HEK293 (cell line): ENCODE measurements around the gene EBF3.

Source experiments
- CTCF ChIP-seq: fragments of 450-650 bp; formaldehyde crosslinking; IDR thresholded peaks from 2 replicates; pipeline ENCODE4 v1.5.1; 2016; ENCODE audit warnings: missing biosample characterization, missing genetic modification characterization
- OSR2 ChIP-seq: fragments of 450-650 bp; formaldehyde crosslinking; IDR thresholded peaks from 2 replicates; pipeline ENCODE4 v1.5.1; 2016; ENCODE audit warnings: missing biosample characterization, missing genetic modification characterization
- PBX3 ChIP-seq: sonication (generic); formaldehyde crosslinking; IDR thresholded peaks from 2 replicates; pipeline ENCODE4 v1.8.1; 2022; ENCODE audit warnings: mild to moderate bottlenecking, moderate library complexity, missing genetic modification reagents
- PRDM4 ChIP-seq: fragments of 450-650 bp; formaldehyde crosslinking; IDR thresholded peaks from 2 replicates; pipeline ENCODE4 v1.5.1; 2017; ENCODE audit warnings: missing biosample characterization, missing genetic modification characterization
- SP2 ChIP-seq: fragments of 450-650 bp; formaldehyde crosslinking; IDR thresholded peaks from 2 replicates; pipeline ENCODE4 v1.5.1; 2016; ENCODE audit warnings: missing biosample characterization, missing genetic modification characterization
- ZBTB1 ChIP-seq: fragments of 450-650 bp; formaldehyde crosslinking; IDR thresholded peaks from 2 replicates; pipeline ENCODE4 v1.5.1; 2016; ENCODE audit warnings: missing biosample characterization, missing genetic modification characterization
- ZBTB7A ChIP-seq: fragments of 450-650 bp; formaldehyde crosslinking; IDR thresholded peaks from 2 replicates; pipeline ENCODE4 v1.5.1; 2016; ENCODE audit warnings: low read depth, missing biosample characterization, missing genetic modification characterization
- ZFP37 ChIP-seq: fragments of 450-650 bp; formaldehyde crosslinking; IDR thresholded peaks from 2 replicates; pipeline ENCODE4 v1.5.1; 2016; ENCODE audit warnings: missing biosample characterization, missing genetic modification characterization
- ZFP41 ChIP-seq: fragments of 450-650 bp; formaldehyde crosslinking; IDR thresholded peaks from 2 replicates; pipeline ENCODE4 v1.5.1; 2016; ENCODE audit warnings: missing biosample characterization, missing genetic modification characterization, borderline replicate concordance
- ZNF350 ChIP-seq: fragments of 450-650 bp; formaldehyde crosslinking; IDR thresholded peaks from 2 replicates; pipeline ENCODE4 v1.5.0; 2017; ENCODE audit warnings: missing biosample characterization, mild to moderate bottlenecking, missing genetic modification characterization
- ZNF398 ChIP-seq: fragments of 450-650 bp; formaldehyde crosslinking; IDR thresholded peaks from 2 replicates; pipeline ENCODE4 v1.5.1; 2017; ENCODE audit warnings: missing biosample characterization, missing genetic modification characterization
- ZNF501 ChIP-seq: fragments of 450-650 bp; formaldehyde crosslinking; IDR thresholded peaks from 2 replicates; pipeline ENCODE4 v1.5.1; 2016; ENCODE audit warnings: missing biosample characterization, missing genetic modification characterization

- TF ChIP-seq ZBTB7A (no peak), ZFP41 (tag by site-specific recombination) (no peak), PRDM4 (tag by site-specific recombination) (no peak), OSR2 (tag by site-specific recombination) (no peak), SP2 (tag by site-specific recombination) (no peak), CTCF (tag by site-specific recombination) (no peak), ZNF398 (no peak), PBX3 (CRISPR knock-in tag) (no peak), ZNF350 (tag by site-specific recombination) (no peak), ZFP37 (no peak), ZBTB1 (tag by site-specific recombination) (no peak), ZNF501 (tag by site-specific recombination) (no peak)
Observed at GRCh38 chr10:129914153-129914855, 49.8 kb downstream of the EBF3 start.
